Stimulated activated effector memory CD8-positive, alpha-beta T cell treated with anti-CD3 and anti-CD28 coated beads, Interleukin-12 subunit alpha, Interleukin-12 subunit beta, amount 100 ng/mL, for 72 hours (primary cell): ENCODE results near the gene ADAM12.
A peak's percentile ranks its signal among the peaks of the same experiment; 100 is the strongest.

Experiments
- ATAC-seq: fragments of 150-1000 bp; cut with Tn5 transposase; 2 replicates; pipeline ENCODE4 v1.10.0; 2021
- DNase-seq, 2 donors: peaks; one replicate each; pipeline ENCODE4 v3.0.0; 2021 to 2022; ENCODE audit warnings: low spot score in 2 of 2
- H3K27ac Mint-ChIP-seq: one replicate; pipeline ENCODE4 v1.8.0; 2022; ENCODE audit warnings: mild to moderate bottlenecking, mixed read lengths
- H3K36me3 Mint-ChIP-seq: one replicate; pipeline ENCODE4 v1.8.0; 2022; ENCODE audit warnings: mild to moderate bottlenecking, mixed read lengths
- H3K4me1 Mint-ChIP-seq: one replicate; pipeline ENCODE4 v1.8.0; 2022; ENCODE audit warnings: mixed read lengths
- H3K4me3 Mint-ChIP-seq: one replicate; pipeline ENCODE4 v1.8.0; 2022; ENCODE audit warnings: mild to moderate bottlenecking, mixed read lengths
- H3K9me3 Mint-ChIP-seq: one replicate; pipeline ENCODE4 v1.8.0; 2022; ENCODE audit warnings: mixed read lengths

ADAM12 gene

DNA sequence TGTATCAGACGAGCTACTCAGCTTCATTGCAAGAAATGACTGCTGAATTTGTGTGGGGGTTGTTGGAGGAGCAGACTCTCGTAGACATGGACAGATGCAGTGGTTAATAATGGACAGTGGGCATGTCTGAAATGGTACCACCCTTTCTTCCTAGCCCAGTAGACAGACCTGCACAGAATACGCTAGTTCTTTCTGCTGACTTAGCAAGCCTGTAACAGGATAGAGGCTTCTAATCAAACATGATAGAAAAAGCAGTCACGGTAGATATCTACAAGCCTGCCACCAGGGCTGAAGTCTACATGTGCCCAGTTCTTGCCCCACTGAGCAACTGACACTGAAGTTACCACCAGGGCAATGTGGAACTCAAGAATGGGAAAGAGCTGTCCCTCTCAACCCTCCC is 303.9 kb downstream of the ADAM12 start:
- Mint-ChIP-seq H3K4me1 (no peaks in the 10 kb centered on the region), H3K9me3 (no peaks in the 10 kb centered on the region)

DNA sequence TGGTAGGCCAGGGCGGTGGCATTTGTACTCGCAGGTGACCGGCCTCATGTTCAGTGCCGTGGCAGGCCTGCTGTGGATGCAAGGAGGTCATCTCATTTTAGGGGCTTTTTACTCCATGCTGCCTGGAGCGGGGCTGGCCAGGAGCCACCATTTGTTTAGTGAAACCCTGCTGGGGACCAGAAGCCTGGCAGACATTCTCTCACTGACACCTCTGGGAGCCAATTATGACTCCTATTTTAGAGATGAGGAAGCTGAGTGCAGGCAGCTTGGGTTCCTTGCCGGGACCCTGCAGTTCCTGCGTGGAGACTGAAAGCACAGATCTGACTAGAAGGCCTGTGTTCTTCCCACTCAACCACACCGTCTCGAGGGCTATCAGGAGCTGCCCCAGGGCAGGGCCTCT is 305.3 kb downstream of the ADAM12 start:
- no peak for ATAC-seq
- no peaks in the 10 kb centered on the region for H3K9me3 Mint-ChIP-seq
- no peaks in the 10 kb centered on the region for H3K4me1 Mint-ChIP-seq
- H3K4me3 Mint-ChIP-seq, result no peak overlapping the region
- peaks cover 2% of the 10 kb centered on the region for H3K36me3 Mint-ChIP-seq
- DNase-seq, result no peak
- H3K27ac Mint-ChIP-seq, result no peak overlapping the region

More for the DNA sequence above, 303.9 kb downstream of the ADAM12 start:
- Mint-ChIP-seq H3K27ac (no peak overlapping the region), H3K4me3 (no peak overlapping the region), H3K36me3 (peaks cover 10% of the 10 kb centered on the region)
- ATAC-seq, result no peak
- no peak for DNase-seq

DNA sequence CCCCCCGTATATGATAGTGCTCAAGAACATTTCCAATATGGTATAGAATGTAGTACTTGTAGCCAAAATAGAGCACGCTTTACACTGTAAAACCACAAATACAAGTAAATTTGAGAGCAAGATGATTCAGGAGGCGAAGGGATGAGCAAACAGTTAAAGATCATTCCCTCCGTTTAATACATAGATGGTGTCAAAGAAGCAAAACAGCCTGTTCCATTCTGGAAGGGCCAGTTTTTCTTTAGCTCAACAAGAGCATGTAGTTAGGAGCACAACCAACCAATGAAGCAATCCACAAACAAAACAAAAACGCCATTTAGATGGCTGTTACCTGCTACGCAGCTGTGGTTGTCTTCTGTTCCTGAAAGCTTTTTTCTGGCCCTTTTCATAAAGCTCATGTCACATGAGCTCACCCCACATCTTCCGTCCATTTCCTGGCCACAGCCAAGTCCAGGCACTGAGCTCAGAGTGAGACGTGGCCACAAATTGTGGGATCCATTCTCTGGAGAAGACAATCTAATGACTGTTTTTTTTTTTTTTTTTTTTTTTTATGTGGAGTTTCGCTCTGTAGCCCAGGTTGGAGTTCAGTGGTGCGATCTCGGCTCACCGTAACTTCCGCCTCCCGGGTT is 306.3 kb downstream of the ADAM12 start:
- no peaks in the 10 kb centered on the region for H3K4me1 Mint-ChIP-seq
- H3K4me3 Mint-ChIP-seq, result no peak overlapping the region
- no peak overlapping the region for H3K27ac Mint-ChIP-seq
- no peaks in the 10 kb centered on the region for H3K36me3 Mint-ChIP-seq
- DNase-seq, result no peak
- ATAC-seq, result no peak
- no peaks in the 10 kb centered on the region for H3K9me3 Mint-ChIP-seq

DNA sequence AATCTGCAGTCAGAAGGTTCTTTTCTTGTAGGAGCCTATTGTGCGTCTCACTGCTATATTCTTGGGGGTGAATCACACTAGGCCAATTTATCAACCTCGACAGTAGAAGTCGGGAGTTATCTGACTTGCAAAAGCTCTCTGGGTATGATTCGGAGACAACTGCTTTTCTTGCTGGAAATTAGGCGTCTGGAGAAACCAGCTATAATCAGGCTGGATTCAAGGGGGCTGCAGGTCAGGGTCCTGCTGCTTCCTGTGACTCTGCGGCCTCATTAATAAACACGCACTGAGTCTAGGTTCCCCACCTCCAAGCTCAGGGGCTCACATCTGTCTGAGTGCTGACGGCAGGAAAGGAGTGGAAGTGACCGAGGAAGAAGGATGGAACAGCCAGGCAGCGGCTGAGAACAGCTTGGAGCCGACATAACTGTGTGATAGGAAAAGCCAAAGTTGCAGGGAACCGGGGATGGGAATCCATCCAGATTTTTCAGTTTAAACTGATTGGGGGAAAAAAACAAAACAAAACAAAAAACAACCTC is 307.3 kb downstream of the ADAM12 start:
- no peaks in the 10 kb centered on the region for H3K9me3 Mint-ChIP-seq
- no peak overlapping the region for H3K27ac Mint-ChIP-seq
- ATAC-seq (no peak), DNase-seq (no peak)
- H3K36me3 Mint-ChIP-seq, result no peaks in the 10 kb centered on the region
- no peak overlapping the region for H3K4me3 Mint-ChIP-seq
- no peaks in the 10 kb centered on the region for H3K4me1 Mint-ChIP-seq

DNA sequence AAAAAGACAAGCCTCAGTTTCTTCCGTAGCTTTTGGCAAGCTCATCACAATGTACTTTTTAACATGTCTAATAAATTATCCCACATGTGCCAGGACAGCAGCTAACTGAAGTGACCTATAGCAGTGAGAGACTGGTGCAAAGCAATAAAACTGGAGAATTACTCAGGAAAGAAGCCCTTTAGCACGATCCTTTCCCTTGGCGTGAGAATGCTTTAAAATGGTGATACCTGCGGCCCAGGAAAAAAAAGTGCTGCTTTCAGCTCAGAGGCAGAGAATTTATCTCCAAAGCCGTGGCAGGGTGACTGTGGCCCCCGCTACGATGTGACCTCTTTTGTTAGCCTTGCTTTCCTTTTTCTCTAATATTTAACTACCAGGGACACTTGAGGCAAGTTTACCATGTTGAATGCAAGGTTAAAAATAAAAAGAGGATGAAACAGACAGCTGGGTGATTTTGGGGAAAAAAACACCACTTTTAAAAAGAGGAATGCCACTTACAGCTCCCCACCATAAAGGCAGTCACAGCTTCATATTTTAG is 307.9 kb downstream of the ADAM12 start:
- ATAC-seq (no peak), DNase-seq (no peak)
- no peaks in the 10 kb centered on the region for H3K4me1 Mint-ChIP-seq
- no peaks in the 10 kb centered on the region for H3K36me3 Mint-ChIP-seq
- H3K27ac Mint-ChIP-seq, result no peak overlapping the region
- H3K9me3 Mint-ChIP-seq, result no peaks in the 10 kb centered on the region
- H3K4me3 Mint-ChIP-seq, result no peak overlapping the region

DNA sequence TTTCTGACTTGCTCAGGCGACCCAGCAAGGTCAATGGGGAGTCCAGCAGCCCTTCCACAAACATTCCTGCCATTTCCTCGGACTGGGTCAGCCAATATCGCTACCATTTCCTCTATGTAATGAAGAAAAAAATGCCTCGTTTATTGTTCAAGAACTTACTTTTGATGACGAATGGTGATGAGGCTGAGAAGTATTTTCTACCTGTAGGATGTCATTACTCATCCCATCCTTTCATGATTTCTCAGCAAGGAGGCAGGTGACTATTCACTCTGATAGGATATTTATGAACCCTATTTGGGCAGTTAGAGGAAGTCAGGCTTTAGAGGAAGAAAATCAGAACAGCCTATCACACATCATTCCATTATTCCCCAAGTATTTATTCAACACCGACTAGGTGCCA is 313.3 kb downstream of the ADAM12 start:
- H3K9me3 Mint-ChIP-seq, result no peaks in the 10 kb centered on the region
- ATAC-seq (no peak), DNase-seq (no peak)
- no peaks in the 10 kb centered on the region for H3K4me1 Mint-ChIP-seq
- H3K36me3 Mint-ChIP-seq, result no peaks in the 10 kb centered on the region
- H3K27ac Mint-ChIP-seq, result no peak overlapping the region
- no peak overlapping the region for H3K4me3 Mint-ChIP-seq

DNA sequence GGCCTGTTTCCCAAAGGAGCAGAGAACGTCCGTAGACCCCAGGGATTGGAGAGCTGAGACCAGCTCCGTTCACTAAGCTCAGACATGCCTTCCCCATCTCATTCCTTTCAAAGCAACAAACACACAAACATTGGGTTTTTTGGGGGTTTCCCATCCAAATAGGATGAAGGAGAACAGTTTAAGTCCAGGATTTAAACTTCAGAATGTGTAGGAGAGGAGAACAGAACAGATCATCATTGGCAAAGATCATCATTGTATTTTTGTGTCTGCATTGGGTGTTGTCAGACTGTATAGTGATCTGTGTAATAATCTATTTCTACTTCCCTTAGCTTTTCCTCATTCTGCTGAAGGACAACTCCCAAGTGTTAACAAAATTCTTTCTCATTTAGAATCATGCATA is 314.0 kb downstream of the ADAM12 start:
- Mint-ChIP-seq H3K4me1 (no peaks in the 10 kb centered on the region), H3K27ac (no peak overlapping the region), H3K9me3 (no peaks in the 10 kb centered on the region), H3K4me3 (no peak overlapping the region), H3K36me3 (peaks cover 6% of the 10 kb centered on the region)
- ATAC-seq (no peak), DNase-seq (no peak)

DNA sequence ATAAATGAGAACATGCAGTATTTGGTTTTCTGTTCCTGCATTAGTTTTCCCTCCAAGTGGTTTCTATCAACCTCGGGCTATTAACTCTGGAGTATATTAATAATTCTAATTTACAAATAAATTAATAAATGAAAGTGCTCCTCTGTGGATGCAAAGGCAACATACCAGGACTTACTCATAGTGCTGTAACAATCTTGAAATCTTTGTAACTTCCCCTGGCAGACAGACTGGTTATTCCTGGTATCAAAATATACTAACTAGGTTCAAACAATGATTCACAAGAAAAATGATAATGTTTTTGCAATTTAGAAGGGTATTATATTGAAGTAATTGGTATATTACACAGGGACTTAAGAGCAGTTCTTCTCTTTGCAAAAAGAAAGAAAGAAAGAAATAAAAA is 314.7 kb downstream of the ADAM12 start:
- no peak for ATAC-seq
- Mint-ChIP-seq H3K9me3 (no peaks in the 10 kb centered on the region), H3K27ac (no peak overlapping the region), H3K4me3 (no peak overlapping the region), H3K4me1 (no peaks in the 10 kb centered on the region), H3K36me3 (peaks cover 10% of the 10 kb centered on the region)
- no peak for DNase-seq

DNA sequence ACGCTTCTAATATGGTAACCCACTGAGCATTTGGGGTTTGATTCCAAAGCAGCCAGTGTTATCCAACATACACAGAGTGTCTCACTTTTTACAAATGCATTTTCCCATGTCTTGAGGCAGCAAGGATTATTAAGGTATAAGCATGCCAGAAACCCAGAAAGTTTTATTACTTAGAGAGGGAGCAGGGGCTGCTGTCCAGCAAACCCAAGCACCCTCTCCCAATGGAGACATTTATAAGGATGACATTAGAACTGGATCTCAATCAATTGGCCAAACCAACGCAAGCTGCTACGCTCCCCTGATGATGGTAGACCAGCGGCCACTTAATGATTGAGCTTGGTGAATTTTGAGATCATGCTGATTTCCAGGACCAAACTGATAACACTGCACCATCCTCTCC is 315.7 kb downstream of the ADAM12 start:
- H3K9me3 Mint-ChIP-seq, result no peaks in the 10 kb centered on the region
- H3K4me1 Mint-ChIP-seq, result no peaks in the 10 kb centered on the region
- ATAC-seq, result no peak
- H3K27ac Mint-ChIP-seq, result peak overlapping the region; percentile 40
- H3K36me3 Mint-ChIP-seq, result peaks cover 13% of the 10 kb centered on the region
- no peak overlapping the region for H3K4me3 Mint-ChIP-seq
- DNase-seq, result no peak

DNA sequence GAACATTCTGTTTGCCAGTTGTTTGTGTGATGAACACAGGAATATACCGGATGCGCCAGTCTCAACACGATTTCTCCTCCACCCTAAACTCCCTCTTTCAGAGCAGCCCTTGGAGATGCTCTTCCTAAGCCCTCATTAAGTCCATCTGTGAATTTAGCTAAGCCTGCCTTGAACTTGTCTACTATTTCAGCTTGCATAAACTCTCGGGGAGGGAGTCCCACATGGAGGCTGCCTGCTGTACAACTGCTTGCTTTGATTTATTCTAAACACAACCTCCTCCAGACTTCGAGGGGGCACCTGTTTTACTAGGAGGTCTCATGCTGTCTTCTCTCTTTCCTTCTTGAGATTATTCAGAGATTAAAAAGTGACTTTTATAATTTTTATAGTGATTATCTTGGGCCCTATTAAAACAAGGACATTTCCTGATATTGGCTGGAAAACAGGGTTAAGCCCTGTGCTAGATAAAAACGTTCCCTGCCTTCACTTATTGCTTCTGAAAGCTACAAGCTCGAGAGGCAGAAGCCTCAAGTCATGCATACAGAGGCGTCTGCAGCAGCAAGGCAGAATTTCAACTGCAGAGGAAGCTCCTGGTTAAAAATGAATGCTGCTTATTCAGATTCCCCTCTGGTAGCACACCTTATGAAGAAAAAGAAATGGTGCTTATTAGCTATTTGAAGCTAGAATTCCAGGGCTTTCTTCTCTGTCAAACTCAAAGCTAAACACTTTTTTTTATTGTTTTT is 317.6 kb downstream of the ADAM12 start:
- DNase-seq (no peak), ATAC-seq (no peak)
- Mint-ChIP-seq H3K9me3 (no peaks in the 10 kb centered on the region), H3K4me3 (no peak overlapping the region), H3K27ac (no peak overlapping the region), H3K4me1 (no peaks in the 10 kb centered on the region), H3K36me3 (peaks cover 13% of the 10 kb centered on the region)

DNA sequence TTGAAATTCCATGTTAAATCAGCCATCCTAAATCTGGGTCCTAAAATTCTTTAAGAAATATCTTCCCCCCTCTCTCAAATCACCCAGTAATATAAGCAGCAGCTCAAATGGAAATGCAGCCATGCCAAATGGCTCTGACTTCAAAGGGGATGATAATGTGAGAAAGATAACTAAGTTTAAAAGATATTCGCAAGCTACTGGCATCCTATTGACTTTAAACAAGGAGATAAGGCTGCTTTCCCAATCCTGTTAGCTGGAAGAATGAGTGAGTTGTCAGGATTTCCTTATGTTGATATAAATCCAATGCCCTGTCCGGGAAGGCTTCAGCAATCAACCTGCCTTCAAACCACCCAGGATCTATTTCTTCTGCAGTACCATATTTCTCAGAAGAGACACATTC is 320.0 kb downstream of the ADAM12 start:
- H3K27ac Mint-ChIP-seq, result no peak overlapping the region
- H3K36me3 Mint-ChIP-seq, result peaks cover 13% of the 10 kb centered on the region
- no peak for ATAC-seq
- no peaks in the 10 kb centered on the region for H3K9me3 Mint-ChIP-seq
- no peak overlapping the region for H3K4me3 Mint-ChIP-seq
- H3K4me1 Mint-ChIP-seq, result no peaks in the 10 kb centered on the region
- DNase-seq, result no peak

DNA sequence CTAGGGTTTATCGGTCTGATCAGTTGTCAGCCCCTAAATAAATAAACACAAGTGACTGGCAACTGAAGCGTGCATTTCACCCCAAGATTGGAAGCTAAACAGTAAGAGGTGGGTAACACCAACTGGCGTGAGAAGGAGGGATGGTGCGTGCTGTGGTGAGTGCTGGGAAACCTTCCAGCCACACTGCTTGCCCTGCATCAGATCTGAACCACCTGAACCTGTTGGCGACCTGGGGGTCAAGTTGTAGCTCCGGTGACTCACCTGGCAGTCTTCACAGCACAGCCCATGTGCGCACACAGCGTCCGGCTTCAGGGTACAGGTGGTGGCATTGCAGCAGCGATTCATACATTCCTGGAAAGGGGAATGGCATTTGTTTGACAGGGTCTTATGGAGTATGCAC is 321.8 kb downstream of the ADAM12 start:
- no peak overlapping the region for H3K27ac Mint-ChIP-seq
- H3K9me3 Mint-ChIP-seq, result no peaks in the 10 kb centered on the region
- ATAC-seq (no peak), DNase-seq (no peak)
- H3K4me1 Mint-ChIP-seq, result no peaks in the 10 kb centered on the region
- H3K4me3 Mint-ChIP-seq, result no peak overlapping the region
- peaks cover 13% of the 10 kb centered on the region for H3K36me3 Mint-ChIP-seq

DNA sequence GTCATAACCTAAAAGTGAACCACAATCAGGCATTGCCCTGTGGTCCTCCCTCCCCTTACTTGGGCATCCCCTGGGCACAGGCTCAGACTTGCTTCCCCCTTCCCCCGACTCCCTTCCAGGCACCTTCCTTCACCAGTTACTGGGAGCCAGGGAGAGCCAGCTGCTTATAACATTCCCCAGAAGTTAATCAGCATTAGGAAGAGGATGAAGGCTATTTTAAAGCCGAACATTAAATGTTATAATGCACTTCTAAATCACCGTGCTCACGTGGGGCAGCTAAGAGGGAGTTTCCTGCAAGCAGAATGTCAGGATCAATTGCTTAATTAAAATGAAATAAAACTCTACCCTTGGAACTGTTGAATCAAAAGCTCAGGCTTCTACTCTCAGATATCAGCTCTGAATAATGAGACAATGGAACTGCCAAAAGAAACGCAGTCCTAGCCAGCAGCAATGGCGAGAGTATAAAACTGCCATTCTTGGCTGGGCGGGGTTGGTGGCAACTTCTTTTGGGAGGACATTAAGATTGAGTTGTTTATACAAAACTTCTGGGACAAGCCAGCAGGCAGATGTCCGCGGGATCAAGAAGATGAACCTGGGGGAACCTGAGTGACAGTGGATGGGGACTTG is 322.4 kb downstream of the ADAM12 start:
- no peaks in the 10 kb centered on the region for H3K9me3 Mint-ChIP-seq
- H3K36me3 Mint-ChIP-seq, result peaks cover 13% of the 10 kb centered on the region
- DNase-seq, result no peak
- H3K4me3 Mint-ChIP-seq, result no peak overlapping the region
- no peak for ATAC-seq
- no peak overlapping the region for H3K27ac Mint-ChIP-seq
- no peaks in the 10 kb centered on the region for H3K4me1 Mint-ChIP-seq

DNA sequence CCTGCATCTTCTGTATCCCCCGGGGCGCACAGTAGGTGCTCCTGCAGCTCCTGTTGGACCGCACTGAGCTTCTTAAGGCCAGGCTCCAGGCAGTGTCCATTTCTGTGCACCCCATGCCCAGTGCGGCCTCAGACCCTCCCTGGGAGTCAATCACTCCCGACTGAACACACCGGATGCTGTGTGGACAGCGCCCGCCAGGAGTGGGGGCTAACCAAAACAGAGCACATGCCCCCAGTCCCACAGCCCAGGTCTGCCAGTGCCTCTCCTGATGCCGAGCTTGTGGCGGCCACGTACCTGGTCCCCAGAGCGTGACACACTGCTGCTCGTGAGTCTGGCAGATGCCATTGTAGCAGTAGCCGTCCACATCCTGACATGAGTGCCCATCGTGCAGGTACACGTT is 323.8 kb downstream of the ADAM12 start:
- no peaks in the 10 kb centered on the region for H3K4me1 Mint-ChIP-seq
- ATAC-seq (no peak), DNase-seq (no peak)
- peaks cover 8% of the 10 kb centered on the region for H3K36me3 Mint-ChIP-seq
- H3K4me3 Mint-ChIP-seq, result no peak overlapping the region
- no peaks in the 10 kb centered on the region for H3K9me3 Mint-ChIP-seq
- H3K27ac Mint-ChIP-seq, result no peak overlapping the region

DNA sequence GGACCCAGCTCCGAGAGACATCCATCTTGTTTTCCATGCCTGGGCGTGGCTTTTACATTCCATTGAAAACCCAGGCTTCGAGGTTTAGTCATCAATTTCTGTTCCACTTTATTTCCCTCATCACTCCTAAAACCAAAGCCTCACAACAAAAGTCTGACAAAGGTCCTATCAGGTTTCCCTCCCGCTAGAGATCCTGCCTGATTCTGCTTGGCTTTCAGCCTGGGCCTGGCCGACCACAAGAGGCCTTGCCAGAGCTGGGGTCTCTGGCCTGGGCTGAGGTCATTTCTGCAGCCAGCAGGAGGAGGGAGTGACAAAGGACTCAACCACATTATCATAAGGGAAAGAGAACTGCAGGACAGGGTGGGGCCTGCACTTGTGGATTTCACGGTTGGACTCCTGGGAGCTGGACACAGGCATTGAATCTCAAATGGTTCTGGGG is 324.9 kb downstream of the ADAM12 start:
- Mint-ChIP-seq H3K4me3 (no peak overlapping the region), H3K9me3 (no peaks in the 10 kb centered on the region), H3K36me3 (peaks cover under 1% of the 10 kb centered on the region), H3K4me1 (no peaks in the 10 kb centered on the region), H3K27ac (no peak overlapping the region)
- no peak for DNase-seq
- no peak for ATAC-seq
